ENCODE measurements around the gene ATP6V0D1. TPM values are rescaled to one million over a fixed set of nuclear protein-coding genes. Genes with fewer than 3 reads are reported as not detected.

ATP6V0D1 gene
- total RNA-seq, 1 experiment from 2014 or later: 99.0 TPM

- DNase-seq (ENCODE audit: low spot score): no peak
Observed at GRCh38 chr16:67393111-67393787, 87.7 kb downstream of the ATP6V0D1 start, which contains the start of gene TPPP3. TSS of gene TPPP3 (minus strand) at chr16:67393498. CDS start at chr16:67391111, 2,387 bp downstream.

GRCh38 chr16:67392301-67393059 is 88.5 kb downstream of the ATP6V0D1 start:
- DNase-seq (ENCODE audit: low spot score): no peak

DNA sequence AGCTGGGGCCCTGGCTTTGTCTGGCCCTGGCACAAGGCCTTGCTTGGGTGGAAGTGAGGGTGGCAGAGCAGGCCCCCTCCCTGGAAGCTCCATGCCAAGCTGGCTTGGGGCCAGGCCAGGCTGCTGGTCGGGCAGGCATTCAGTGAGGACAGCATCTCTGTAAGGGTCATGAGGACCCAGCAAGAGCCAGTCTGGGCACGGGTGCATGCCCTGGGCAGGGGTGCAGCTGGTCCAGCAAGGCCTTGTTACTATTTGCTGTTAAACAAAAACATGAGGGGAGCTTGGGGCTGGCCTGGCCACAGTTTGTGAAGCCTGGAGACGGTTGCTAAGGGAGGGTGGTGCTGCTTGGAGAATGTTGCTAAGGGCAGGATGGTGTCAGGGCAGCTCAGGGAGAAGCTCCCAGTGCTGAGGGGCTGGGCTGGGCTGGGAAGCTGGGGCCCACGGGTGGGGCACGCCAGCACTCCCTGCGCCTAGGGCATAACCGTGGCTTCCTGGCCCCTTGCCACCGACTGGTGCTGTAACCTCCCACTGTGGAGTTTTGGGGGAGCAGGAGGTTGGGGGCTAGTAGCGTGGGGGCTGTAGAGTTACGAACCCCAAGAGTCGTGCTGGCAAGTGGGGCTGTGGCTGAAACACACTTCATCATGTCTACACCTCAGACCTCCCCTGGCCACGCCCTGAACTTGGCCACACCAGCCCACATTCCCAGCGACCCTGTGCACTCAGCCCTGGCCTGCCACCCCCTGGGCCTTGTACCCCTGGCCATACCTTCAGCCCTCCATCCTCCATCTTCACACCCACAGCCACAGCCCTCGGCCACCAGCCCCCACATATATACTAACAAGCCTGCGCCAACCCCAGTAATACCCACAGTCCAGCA is 89.3 kb downstream of the ATP6V0D1 start:
- no peak for DNase-seq (ENCODE audit: low spot score)

DNA sequence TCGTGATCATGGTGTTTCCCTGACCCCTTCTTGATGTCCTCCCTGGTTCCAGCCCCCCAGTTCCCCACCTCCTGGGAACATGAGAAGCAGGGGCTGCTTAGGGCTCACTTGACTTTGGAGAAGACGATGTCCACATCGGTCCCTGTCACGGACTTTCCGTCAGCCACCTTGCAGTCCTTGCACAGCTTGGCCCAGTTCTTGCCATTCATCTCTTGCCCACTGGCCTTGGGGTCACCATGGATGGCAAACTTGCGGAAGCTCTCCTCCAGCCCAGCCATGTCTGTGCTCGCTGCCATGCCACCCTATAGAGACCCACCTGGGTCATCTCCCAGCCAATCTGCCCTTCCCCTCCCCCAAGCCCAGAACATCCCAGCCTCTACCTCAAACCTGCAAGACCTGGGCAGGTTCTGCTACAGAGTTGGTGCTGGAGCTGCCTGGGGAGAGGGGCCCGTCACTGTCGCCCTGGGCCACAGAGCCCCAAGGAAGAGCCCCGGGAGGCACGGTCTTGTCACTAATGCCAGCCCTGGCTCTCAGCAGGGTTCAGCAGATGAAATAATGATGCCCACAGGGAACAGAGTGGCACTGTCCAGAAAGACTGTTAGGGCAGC is 90.0 kb downstream of the ATP6V0D1 start:
- DNase-seq (ENCODE audit: low spot score): no peak

GRCh38 chr16:67389911-67390815 is 90.8 kb downstream of the ATP6V0D1 start:
- no peak for DNase-seq (ENCODE audit: low spot score)

GRCh38 chr16:67388591-67388990 is 92.4 kb downstream of the ATP6V0D1 start:
- no peak for DNase-seq (ENCODE audit: low spot score)

- no peak for DNase-seq (ENCODE audit: low spot score)
Observed at GRCh38 chr16:67388191-67388590, 92.8 kb downstream of the ATP6V0D1 start.

Other genes with a start within 250 kb of the ATP6V0D1 start
- 18.4 and 21.2 TPM in 2 replicates for gene FHOD1, start 233.7 kb downstream of the ATP6V0D1 start, total RNA-seq (2014; rRNA removed; shearing (Covaris generic))
- 0.81 and 1.4 TPM in 2 replicates for gene SLC9A5, start 232.2 kb downstream of the ATP6V0D1 start, total RNA-seq (2014; rRNA removed; shearing (Covaris generic))
- 2.4 and 6.7 TPM in 2 replicates for gene PLEKHG4, start 201.6 kb downstream of the ATP6V0D1 start, total RNA-seq (2014; rRNA removed; shearing (Covaris generic))
- gene KCTD19, start 154.4 kb downstream of the ATP6V0D1 start, total RNA-seq (2014; rRNA removed; shearing (Covaris generic)): not detected in 2 replicates
- 0.79 TPM in 1 of 2 replicates, not detected in the other for gene LRRC36, start 154.3 kb downstream of the ATP6V0D1 start, total RNA-seq (2014; rRNA removed; shearing (Covaris generic))
- not detected in 2 replicates for gene TPPP3, start 87.7 kb downstream of the ATP6V0D1 start, total RNA-seq (2014; rRNA removed; shearing (Covaris generic))
- 3.0 and 3.2 TPM in 2 replicates for gene ZDHHC1, start 64.7 kb downstream of the ATP6V0D1 start, total RNA-seq (2014; rRNA removed; shearing (Covaris generic))
- 0.10 TPM in 1 of 2 replicates, not detected in the other for gene HSD11B2, start 50.0 kb downstream of the ATP6V0D1 start, total RNA-seq (2014; rRNA removed; shearing (Covaris generic))
- not detected in 2 replicates for gene AGRP, start 2.4 kb upstream of the ATP6V0D1 start, total RNA-seq (2014; rRNA removed; shearing (Covaris generic))
- 10.4 and 11.0 TPM in 2 replicates for gene RIPOR1, start 47.7 kb upstream of the ATP6V0D1 start, total RNA-seq (2014; rRNA removed; shearing (Covaris generic))
- gene CTCF, start 81.4 kb upstream of the ATP6V0D1 start, total RNA-seq (2014; rRNA removed; shearing (Covaris generic)): 40.9 and 41.3 TPM in 2 replicates
- 0.17 and 0.18 TPM in 2 replicates for gene CARMIL2, start 164.0 kb upstream of the ATP6V0D1 start, total RNA-seq (2014; rRNA removed; shearing (Covaris generic))
- gene ACD, start 179.1 kb upstream of the ATP6V0D1 start, total RNA-seq (2014; rRNA removed; shearing (Covaris generic)): 29.1 and 45.6 TPM in 2 replicates
- not detected in 2 replicates for gene PARD6A, start 179.8 kb upstream of the ATP6V0D1 start, total RNA-seq (2014; rRNA removed; shearing (Covaris generic))
- gene ENKD1, start 185.6 kb upstream of the ATP6V0D1 start, total RNA-seq (2014; rRNA removed; shearing (Covaris generic)): 5.6 and 6.6 TPM in 2 replicates
- gene C16orf86, start 185.7 kb upstream of the ATP6V0D1 start, total RNA-seq (2014; rRNA removed; shearing (Covaris generic)): not detected in 2 replicates
- gene GFOD2, start 238.2 kb upstream of the ATP6V0D1 start, total RNA-seq (2014; rRNA removed; shearing (Covaris generic)): 10.7 and 11.5 TPM in 2 replicates

Measured in H4 (cell line).